ENCODE measurements around the gene RPL10. TPM values are rescaled to one million over a fixed set of nuclear protein-coding genes. Genes with fewer than 3 reads are reported as not detected.

Gene RPL10
- total and polyA plus RNA-seq, 4 donors, result 2,479 to 4,258 (median 3,622) TPM

GRCh38 chrX:154363706-154364439 lies 34.3 kb upstream of the RPL10 start:
- no peak overlapping the region for H3K27ac ChIP-seq (ENCODE audit: low read depth in 1 of 2, low read length in 1 of 2)
- H3K9ac ChIP-seq (ENCODE audit: insufficient read depth in 1 of 2, low read length in 2 of 2), result no peak overlapping the region
- TF ChIP-seq CTCF (IDR thresholded peaks at IDR 0.05; ENCODE audit: control extremely low read depth, extremely low read depth), result no peak
- H3K4me3 ChIP-seq, result no peak overlapping the region
- peaks cover 0 to 10% (median 0%) of the 10 kb centered on the region in 5 donors for H3K4me1 ChIP-seq (ENCODE audit: control insufficient read depth in 5 of 5, insufficient read depth in 5 of 5, low read length in 5 of 5)
- 88 to 90% methylated on average over 20 of the region's 20 CpGs for WGBS, 2 donors
- H3K27me3 ChIP-seq (ENCODE audit: control insufficient read depth in 3 of 3, insufficient read depth in 3 of 3, low read length in 2 of 3), result no peaks in the 10 kb centered on the region
- no peak for DNase-seq
- H3K36me3 ChIP-seq (ENCODE audit: control insufficient read depth in 4 of 4, insufficient read depth in 4 of 4, low read length in 4 of 4), result peaks cover 34 to 73% (median 40%) of the 10 kb centered on the region in 4 donors
- peaks cover 0 to 9% (median 0%) of the 10 kb centered on the region in 4 donors for H3K9me3 ChIP-seq (ENCODE audit: control insufficient read depth in 4 of 4, insufficient read depth in 3 of 4, low read length in 3 of 4)
- ATAC-seq (ENCODE audit: insufficient read depth, low FRiP score), result no peak

- H3K4me3 ChIP-seq, result no peak overlapping the region
- 84 to 86% methylated on average over 8 to 20 of the region's 20 CpGs for WGBS, 2 donors
Observed at GRCh38 chrX:154365052-154365600, 33.1 kb upstream of the RPL10 start.

GRCh38 chrX:154365997-154366665 lies 32.0 kb upstream of the RPL10 start:
- peaks cover 0 to 10% (median 0%) of the 10 kb centered on the region in 5 donors for H3K4me1 ChIP-seq (ENCODE audit: control insufficient read depth in 5 of 5, insufficient read depth in 5 of 5, low read length in 5 of 5)
- 89 to 95% methylated on average over 29 to 32 of the region's 32 CpGs for WGBS, 2 donors
- DNase-seq (no peak), ATAC-seq (ENCODE audit: insufficient read depth, low FRiP score) (no peak)
- H3K27me3 ChIP-seq (ENCODE audit: control insufficient read depth in 3 of 3, insufficient read depth in 3 of 3, low read length in 2 of 3), result no peaks in the 10 kb centered on the region
- H3K9ac ChIP-seq (ENCODE audit: insufficient read depth in 1 of 2, low read length in 2 of 2), result no peak overlapping the region
- H3K36me3 ChIP-seq (ENCODE audit: control insufficient read depth in 4 of 4, insufficient read depth in 4 of 4, low read length in 4 of 4), result peaks cover 26 to 56% (median 36%) of the 10 kb centered on the region in 4 donors
- peak overlapping the region; percentile 13 to 49 for H3K27ac ChIP-seq (ENCODE audit: low read depth in 1 of 2, low read length in 1 of 2)
- TF ChIP-seq CTCF (IDR thresholded peaks at IDR 0.05; ENCODE audit: control extremely low read depth, extremely low read depth), result no peak
- peaks cover 0 to 15% (median 0%) of the 10 kb centered on the region in 4 donors for H3K9me3 ChIP-seq (ENCODE audit: control insufficient read depth in 4 of 4, insufficient read depth in 3 of 4, low read length in 3 of 4)
- no peak overlapping the region for H3K4me3 ChIP-seq

More at GRCh38 chrX:154365052-154365600, 33.1 kb upstream of the RPL10 start:
- H3K4me1 ChIP-seq (ENCODE audit: control insufficient read depth in 5 of 5, insufficient read depth in 5 of 5, low read length in 5 of 5), result peaks cover 0 to 10% (median 0%) of the 10 kb centered on the region in 5 donors
- H3K27ac ChIP-seq (ENCODE audit: low read depth in 1 of 2, low read length in 1 of 2), result peak overlapping the region in 1 of 2 donors; percentile 49
- H3K9me3 ChIP-seq (ENCODE audit: control insufficient read depth in 4 of 4, insufficient read depth in 3 of 4, low read length in 3 of 4), result peaks cover 0 to 12% (median 0%) of the 10 kb centered on the region in 4 donors
- no peak for TF ChIP-seq CTCF (IDR thresholded peaks at IDR 0.05; ENCODE audit: control extremely low read depth, extremely low read depth)
- H3K9ac ChIP-seq (ENCODE audit: insufficient read depth in 1 of 2, low read length in 2 of 2), result no peak overlapping the region
- DNase-seq (no peak), ATAC-seq (ENCODE audit: insufficient read depth, low FRiP score) (no peak)
- peaks cover 29 to 61% (median 35%) of the 10 kb centered on the region in 4 donors for H3K36me3 ChIP-seq (ENCODE audit: control insufficient read depth in 4 of 4, insufficient read depth in 4 of 4, low read length in 4 of 4)
- H3K27me3 ChIP-seq (ENCODE audit: control insufficient read depth in 3 of 3, insufficient read depth in 3 of 3, low read length in 2 of 3), result no peaks in the 10 kb centered on the region

Data from lung (tissue), 12 donors.